HG02981 (cell line): ENCODE measurements around the gene MTMR3.
"Not testable (repeated sequence)": the region's sequence is repeated elsewhere in the genome, so short reads cannot be mapped to it uniquely, and the experiment has no call there.

Source experiments
- ATAC-seq: cut with Tn5 transposase; IDR thresholded peaks from one replicate; pipeline ENCODE4 v1.9.1; 2021; ENCODE audit warnings: mild to moderate bottlenecking, moderate library complexity; ENCODE audit not compliant: unreplicated experiment

The MTMR3 gene

DNA sequence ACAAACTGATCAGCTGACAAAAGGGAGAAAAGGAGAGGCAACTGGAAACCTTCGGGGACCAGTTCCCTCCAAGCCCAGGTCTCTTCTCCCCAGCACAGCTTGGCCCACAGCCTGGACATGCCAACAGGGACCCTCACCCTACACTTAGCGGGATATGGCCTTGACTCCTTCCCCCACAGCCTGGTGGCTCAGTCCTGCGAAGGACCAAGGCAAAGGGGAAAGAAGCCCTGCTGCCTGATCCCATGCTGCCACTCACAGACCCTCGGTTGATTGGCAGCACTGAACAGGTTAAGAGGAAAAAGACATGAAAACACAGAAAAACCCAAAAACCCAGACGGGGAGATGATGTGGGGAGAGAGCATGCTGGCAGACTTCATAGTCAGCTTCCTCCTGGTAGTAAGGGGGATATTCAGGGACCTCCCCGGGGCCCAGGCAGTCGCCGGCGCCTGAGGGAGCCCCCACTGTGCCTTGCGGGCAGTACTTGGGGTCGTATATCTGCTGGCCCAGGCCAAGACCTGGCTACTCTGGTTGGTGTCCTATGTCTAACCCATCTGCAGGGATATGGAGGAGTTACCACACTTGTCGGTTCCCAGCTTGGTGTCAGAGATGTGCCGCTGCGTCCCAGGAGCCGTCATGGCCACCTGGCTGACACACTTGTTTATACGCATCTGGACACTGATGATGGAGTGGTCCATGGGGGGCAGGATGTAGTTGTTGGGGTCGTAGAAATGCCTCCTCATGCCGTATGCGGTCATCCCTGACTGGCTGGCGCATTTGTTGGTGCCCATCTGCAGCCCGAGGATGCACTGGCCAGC is 163.1 kb downstream of the MTMR3 start:
- ATAC-seq = no peak

DNA sequence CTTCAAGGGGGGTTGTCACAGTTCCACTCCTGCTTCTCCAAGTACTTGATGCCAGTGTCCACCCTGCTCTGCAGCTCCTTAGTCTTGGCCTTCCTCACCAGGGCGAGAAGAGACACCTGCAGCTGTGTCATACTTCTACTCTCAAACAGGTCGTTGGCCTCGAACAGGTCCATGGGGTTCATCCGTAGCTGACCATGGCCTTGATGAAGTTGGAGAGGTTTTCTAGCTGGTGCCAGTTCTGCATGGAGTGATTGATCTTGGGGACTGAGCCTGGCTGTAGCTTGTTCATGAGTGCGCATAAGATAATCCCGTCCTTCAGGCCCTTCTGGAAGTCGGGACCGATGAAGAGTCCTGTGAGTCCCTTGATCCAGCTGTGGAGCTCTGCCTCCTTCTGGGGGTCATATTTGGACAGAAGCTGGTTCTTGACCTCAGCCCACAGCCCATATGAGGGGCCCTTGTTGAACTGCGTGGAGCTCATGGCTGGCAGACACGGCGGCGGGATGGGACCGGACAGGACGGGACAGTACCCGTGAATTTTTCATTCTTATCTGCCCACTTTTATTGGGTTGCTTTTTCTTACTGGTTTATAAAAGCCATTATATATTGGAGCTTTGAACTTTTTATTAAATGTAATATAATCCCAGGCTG is 163.9 kb downstream of the MTMR3 start:
- no peak for ATAC-seq

DNA sequence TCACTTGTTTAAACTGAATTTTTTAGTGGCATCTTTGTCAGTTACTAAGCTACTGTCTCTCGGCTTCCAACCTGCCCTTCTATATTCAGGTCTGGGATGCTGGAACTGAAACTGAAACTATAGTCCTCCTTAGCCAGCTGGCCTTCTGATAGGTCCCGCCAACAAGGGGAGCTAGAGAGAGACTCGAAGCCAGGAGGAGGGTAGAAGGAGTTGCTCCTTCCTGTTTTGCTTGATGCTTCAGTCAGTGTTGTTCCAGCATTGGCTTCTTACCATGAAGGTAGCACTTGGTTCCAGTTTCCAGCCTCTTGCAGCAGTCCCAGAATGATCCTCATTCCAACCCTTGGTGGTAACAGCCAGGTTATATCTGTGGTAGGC is 164.4 kb downstream of the MTMR3 start:
- ATAC-seq = no peak

DNA sequence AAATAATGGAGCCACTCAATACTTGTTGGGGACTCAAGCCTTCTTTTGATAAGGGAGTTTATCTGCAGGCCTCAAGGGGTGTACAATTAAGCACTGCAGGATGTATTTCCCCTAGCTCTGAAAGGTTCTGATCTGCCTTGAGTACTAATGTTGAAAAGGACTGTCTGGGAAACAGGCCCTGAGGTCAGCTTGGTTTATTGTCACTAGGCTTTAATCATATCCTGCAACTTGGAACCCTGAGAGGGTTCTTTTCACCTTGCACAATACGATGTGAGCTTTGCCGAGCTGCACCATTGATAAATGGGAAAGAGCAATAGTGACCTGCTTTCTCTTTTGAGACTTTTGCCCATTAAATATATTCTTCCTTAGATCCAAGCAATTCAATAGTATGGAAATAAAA is 165.7 kb downstream of the MTMR3 start:
- ATAC-seq = no peak

DNA sequence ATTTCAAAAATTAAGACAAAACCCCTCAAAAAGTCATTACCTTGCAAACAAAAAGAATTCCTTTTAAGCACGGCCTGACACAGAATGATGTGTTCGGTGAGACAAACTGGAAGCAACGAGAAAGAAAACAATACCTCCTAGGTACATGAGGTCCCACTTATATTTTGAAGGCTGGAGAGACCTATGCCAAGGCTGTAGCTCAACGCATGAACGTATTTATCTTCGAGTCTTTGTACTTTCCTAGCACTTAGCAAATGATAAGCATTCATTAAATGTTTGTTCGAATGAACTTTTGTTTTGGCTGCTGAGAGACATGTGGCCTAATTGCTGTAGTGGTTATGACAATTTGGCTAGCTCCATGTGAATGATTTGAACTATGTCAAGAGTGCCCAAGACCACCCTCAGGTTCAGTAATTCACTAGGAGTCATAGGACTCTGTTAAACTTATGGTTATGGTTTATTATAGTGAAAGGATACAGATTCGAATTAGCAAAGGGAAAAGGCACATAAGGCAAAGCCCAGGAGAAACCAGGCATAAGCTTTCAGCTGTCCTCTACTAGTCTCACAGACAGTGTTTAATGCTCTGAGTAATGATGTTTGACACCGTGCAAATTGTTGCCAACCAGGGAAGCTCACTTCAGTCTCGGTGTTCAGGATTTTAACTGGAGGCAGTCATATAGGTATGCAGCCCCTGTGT is 171.2 kb downstream of the MTMR3 start:
- ATAC-seq = no peak

- no peak for ATAC-seq
Observed at GRCh38 chr22:30054764-30055069, 171.7 kb downstream of the MTMR3 start.

GRCh38 chr22:30056015-30056414 is 173.0 kb downstream of the MTMR3 start:
- no peak for ATAC-seq

DNA sequence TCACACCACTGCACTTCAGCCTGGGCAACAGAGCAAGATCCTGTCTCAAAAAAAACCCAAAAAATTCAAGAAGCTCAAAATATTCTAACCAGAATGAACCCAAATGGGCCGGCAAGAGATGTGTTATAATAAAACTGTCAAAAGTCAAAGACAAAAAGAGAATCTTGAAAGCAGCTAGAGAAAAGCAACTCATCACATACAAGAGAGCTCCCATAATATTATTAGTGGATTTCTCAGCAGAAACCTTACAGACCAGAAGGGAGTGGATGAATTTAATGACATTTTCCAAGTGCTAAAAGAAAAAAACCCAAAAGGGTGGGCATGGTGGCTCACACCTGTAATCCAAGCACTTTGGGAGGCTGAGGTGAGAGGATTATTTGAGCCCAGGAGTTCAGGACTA is 174.4 kb downstream of the MTMR3 start:
- no peak for ATAC-seq

DNA sequence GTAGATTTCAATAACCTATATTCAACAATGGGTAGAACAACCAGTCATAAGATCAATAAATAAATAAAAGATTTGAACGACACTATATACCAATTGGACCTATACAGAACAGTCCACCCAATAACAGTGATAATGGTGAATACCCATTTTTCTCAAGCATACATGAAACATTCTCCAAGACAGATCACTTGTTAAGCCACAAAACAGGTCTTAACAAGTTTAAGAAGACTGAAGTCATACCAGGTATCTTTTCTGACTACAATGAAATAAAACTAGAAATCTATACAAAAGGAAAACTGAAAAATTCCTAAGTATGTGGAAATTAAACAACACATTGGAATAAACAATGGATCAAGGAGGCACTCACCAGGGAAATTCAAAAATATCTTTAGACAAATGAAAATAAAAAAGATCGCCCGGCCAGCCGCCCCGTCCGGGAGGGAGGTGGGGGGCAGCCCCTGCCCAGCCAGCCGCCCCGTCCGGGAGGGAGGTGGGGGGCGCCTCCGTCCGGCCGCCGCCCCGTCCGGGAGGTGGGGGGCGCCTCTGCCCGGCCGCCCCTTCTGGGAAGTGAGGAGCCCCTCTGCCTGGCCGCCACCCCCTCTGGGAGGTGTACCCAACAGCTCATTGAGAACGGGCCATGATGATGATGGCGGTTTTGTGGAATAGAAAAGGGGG is 176.5 kb downstream of the MTMR3 start:
- not testable (repeated sequence) for ATAC-seq

- ATAC-seq = not testable (repeated sequence)
Observed at GRCh38 chr22:30061094-30061493, 178.1 kb downstream of the MTMR3 start.

DNA sequence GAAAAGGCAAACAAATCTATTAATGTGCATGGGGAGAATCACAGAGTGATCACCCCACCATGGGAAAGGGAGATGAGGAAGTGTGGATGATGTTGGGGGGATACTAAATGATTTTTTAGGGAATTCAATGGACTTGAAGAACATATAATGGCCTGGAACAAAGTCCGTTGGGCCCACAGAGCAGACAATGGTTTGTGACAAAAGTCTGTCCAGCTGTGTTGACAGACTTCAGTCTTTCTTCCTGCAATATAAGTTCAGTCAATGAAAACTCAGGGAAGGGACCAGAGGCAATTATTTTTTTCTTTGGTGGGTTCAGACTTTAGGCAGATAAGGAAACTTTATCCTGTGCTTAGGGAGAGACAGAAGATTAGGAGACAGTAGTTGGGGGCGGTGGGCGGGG is 179.3 kb downstream of the MTMR3 start:
- ATAC-seq = no peak

DNA sequence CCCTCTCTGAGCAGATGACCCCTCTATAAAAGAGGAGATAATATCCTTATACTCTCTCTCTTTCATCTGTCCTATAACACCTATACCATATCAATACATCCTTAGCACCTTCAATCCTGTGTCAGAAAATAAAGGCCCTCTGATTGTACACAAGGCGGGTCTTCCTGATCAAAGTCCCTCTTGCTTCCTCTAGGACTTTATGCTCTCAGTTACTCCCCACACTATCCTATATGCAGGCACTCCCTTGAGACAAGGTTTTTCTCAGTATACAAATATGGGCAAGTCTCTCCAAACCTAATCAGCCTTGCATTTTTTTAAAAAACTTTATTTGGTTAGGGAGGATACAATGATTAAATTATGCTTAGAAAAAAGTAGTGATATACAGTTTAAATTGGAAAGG is 180.0 kb downstream of the MTMR3 start:
- no peak for ATAC-seq

DNA sequence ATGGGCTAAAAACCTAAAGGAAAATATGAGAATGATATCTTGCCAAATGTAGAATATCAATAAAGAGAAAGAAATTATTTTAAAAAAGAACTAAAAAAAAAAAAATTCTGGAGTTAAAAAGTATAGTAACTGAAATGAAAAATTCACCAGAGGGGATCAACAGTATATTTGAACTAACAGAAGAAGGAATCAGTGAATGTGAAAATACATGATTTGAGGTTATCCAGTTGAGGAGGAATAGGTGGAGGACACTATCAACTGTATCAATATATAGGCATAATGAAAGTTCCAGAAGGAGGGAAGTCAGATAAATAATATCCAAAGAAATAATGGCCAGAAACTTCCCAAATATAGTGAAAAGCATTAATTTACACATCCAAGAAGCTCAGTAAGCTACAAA is 181.2 kb downstream of the MTMR3 start:
- ATAC-seq = no peak

DNA sequence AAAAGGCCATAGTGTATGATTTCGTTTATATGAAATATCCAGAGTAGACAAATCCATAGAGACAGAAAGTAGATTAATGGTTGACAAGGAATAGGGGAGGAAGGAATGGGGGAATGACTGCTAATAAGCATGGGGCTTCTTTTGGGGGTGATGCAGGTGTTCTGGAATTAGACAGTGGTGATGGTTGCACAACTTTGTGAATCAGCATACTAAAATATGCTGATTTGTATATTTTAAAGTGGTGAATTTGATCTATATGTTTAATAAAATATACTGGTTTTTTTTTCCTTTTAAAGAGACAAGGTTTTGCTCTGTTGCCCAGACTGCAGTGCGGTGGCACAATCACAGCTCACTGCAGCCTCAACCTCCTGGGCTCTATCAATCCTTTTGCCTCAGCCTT is 190.8 kb downstream of the MTMR3 start:
- ATAC-seq = no peak

DNA sequence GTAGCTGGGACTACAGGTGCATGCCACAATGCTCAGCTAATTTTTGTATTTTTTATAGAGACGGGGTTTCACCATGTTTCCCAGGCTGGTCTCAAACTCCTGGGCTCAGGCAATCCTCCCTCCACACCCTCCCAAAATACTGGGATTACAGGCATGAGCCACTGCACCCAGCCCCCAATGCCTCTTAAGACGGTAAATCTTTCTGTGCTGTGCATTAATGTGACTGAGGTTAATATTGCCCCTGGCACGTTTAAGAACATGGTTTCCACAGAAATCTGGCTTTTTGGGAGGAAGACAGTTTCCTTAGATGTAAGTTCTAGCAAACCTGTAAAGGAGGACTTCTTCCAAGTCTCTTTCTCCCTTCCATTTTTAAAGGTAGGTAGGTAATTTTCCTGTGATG is 191.2 kb downstream of the MTMR3 start:
- ATAC-seq = no peak

- no peak for ATAC-seq
Observed at GRCh38 chr22:30074994-30075393, 192.0 kb downstream of the MTMR3 start.

- ATAC-seq = no peak
Observed at GRCh38 chr22:30077279-30077880, 194.4 kb downstream of the MTMR3 start.

DNA sequence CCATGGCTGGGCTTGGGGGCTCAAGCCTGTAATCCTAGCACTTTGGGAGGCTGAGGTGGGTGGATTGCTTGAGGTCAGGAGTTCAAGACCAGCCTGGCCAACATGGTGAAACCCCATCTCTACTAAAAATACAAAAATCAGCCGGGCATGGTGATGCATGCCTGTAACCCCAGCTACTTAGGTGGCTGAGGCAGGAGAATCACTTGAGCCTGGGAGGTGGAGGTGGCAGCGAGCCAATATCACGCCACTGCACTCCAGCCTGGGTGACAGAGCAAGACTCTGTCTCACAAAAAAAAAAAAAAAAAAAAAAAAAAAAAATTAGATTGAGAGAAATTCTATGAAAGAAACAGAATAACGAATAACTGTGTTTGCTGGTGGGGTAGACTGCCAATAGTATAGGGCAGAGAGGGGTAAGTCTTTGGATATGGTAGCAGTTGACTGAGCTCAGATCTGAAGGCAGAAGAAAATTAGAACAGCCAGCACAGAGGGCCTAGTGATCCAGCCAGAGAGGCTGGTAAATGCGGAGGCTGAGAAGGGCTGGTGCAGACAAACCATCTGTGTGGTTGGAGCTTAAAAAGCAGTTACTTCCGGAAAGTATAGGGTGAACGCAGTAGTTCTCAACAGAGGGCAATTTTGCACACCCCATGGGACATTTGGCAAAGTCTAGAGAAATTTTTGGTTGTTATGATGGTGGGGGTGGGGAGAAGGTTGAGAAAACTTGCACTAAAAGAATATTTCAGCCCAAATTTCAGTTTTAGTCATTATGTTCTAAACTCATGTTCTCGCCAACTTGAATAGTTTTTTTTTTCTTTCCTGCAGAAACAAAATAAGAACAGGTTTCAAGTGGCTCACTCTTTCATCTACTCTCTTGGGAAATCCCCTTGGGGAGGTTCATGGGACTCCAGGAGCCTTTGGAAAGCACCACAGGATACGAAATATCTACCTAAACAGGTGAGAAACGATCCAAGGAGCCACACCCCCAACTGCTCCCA is 195.6 kb downstream of the MTMR3 start:
- ATAC-seq = no peak

DNA sequence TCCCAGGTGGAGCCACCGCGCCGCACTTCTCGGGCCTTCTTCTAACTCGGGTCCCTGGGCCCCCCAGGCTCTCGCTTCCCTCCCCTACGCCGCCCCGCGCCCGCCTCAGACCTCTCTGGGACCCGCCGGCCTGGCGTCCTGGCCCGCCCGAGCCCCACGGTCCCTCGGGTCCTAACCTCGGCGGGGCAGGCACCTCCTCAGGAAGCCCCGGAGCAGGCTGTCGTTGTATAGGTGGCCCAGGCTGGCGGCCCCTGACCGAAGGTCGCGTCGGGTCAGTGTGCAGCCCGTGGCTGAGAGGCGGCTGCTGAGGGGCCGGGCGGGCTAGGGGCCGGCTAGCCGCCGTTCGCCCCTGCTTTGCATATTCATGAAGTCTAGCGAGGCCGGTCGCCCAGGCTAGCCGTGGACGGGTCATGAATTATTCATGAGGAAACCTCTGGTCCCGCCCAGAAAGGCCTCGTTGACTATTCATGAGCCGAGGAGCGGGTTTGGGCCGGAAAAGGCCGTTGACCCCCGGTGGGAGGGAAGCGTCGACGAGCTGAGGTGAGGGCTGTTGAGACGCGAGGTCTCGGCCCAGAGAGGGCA is 197.1 kb downstream of the MTMR3 start, which contains the start of gene HORMAD2:
Gene HORMAD2 (plus strand): TSS at position 513 of the 582 bp plus-strand sequence. CDS start 13,489 bp downstream, outside the sequence.
- no peak for ATAC-seq
